Keratinocyte (primary cell): ENCODE data around the gene CMIP.

ENCODE experiments used
- CTCF ChIP-seq, 3 experiments: IDR thresholded peaks in 1 of 3; conservative IDR thresholded peaks in 1 of 3; optimal IDR thresholded peaks in 1 of 3; 2 replicates in 2 of 3; 3 replicates in 1 of 3; pipeline versions ENCODE3 to v1.5.1; 2011; ENCODE audit warnings: low read length in 3 of 3, mild to moderate bottlenecking in 3 of 3, moderate library complexity in 2 of 3, control low read depth in 1 of 3, inconsistent platforms in 1 of 3; ENCODE audit not compliant: insufficient read depth in 2 of 3; ENCODE audit errors: extremely low read depth in 1 of 3
- EZH2 ChIP-seq: IDR thresholded peaks from one replicate; pipeline ENCODE4 v1.6.1; 2012; ENCODE audit warnings: inconsistent platforms, mild to moderate bottlenecking, low read length, moderate library complexity

- peak; percentile 42 to 53 (median 50) for TF ChIP-seq CTCF (optimal IDR thresholded peaks at IDR 0.05 in 1 of 3, IDR thresholded peaks at IDR 0.05 in 1 of 3, conservative IDR thresholded peaks at IDR 0.05 in 1 of 3; ENCODE audit: extremely low read depth in 1 of 3, insufficient read depth in 2 of 3, low read length in 3 of 3)
- no peak for TF ChIP-seq EZH2
Observed at GRCh38 chr16:81585785-81586184, 141.2 kb downstream of the CMIP start.
